Calu3 (cell line): Measurements from ENCODE around the gene NRIP1. TPM values are rescaled to one million over a fixed set of nuclear protein-coding genes. Genes with fewer than 3 reads are reported as not detected.

Experiments
- BruUV-seq: library from RNA; stranded (reverse); fragments of 400-500 nt; replicated peaks from 2 replicates; lab custom pipeline; 2021; lab: Mats Ljungman, UMichigan
- CTCF ChIA-PET: fragments of 300-600 bp; sonication (Branson Sonifier 250); formaldehyde crosslinking; loops from one replicate; lab custom pipeline; 2022; ENCODE audit warnings: antibody characterized with exemption; lab: Charles Lee
- DNase-seq: peaks from one replicate; pipeline ENCODE4 v3.0.0; 2022
- H3K27ac Mint-ChIP-seq: one replicate; pipeline ENCODE4 v1.8.0; 2022; ENCODE audit warnings: mixed read lengths; ENCODE audit not compliant: unreplicated experiment
- H3K27me3 Mint-ChIP-seq: one replicate; pipeline ENCODE4 v1.8.0; 2022; ENCODE audit warnings: mixed read lengths; ENCODE audit not compliant: unreplicated experiment
- H3K36me3 Mint-ChIP-seq: one replicate; pipeline ENCODE4 v1.8.0; 2022; ENCODE audit warnings: mild to moderate bottlenecking, moderate library complexity, mixed read lengths; ENCODE audit not compliant: insufficient read depth, unreplicated experiment
- H3K4me1 Mint-ChIP-seq: one replicate; pipeline ENCODE4 v1.8.0; 2022; ENCODE audit warnings: mild to moderate bottlenecking, low read depth, mixed read lengths; ENCODE audit not compliant: unreplicated experiment
- H3K4me3 Mint-ChIP-seq: one replicate; pipeline ENCODE4 v1.8.0; 2022; ENCODE audit warnings: mild to moderate bottlenecking, low read depth, moderate library complexity, mixed read lengths; ENCODE audit not compliant: unreplicated experiment
- H3K9me3 Mint-ChIP-seq: one replicate; pipeline ENCODE4 v1.8.0; 2022; ENCODE audit warnings: low read depth, mixed read lengths; ENCODE audit not compliant: unreplicated experiment
- intact Hi-C: fragments of 100-400 bp; cut with micrococcal nuclease; formaldehyde crosslinking; loops from one replicate; pipeline ENCODE4 v1.10.0; 2022; ENCODE audit not compliant: unreplicated experiment
- total RNA-seq: library from RNA; stranded (reverse); gene quantifications from 2 replicates; pipeline ENCODE4 v1.2.3, GENCODE V29; 2022
- TF ChIP-seq, protein P1 (sequence below): fragments of 200-600 bp; IDR thresholded peaks from one replicate; pipeline ENCODE4 v1.8.0; 2022; ENCODE audit warnings: antibody characterized with exemption; ENCODE audit not compliant: unreplicated experiment

NRIP1 gene
- total RNA-seq, 1 experiment from 2014 or later, result 58.7 TPM

DNA sequence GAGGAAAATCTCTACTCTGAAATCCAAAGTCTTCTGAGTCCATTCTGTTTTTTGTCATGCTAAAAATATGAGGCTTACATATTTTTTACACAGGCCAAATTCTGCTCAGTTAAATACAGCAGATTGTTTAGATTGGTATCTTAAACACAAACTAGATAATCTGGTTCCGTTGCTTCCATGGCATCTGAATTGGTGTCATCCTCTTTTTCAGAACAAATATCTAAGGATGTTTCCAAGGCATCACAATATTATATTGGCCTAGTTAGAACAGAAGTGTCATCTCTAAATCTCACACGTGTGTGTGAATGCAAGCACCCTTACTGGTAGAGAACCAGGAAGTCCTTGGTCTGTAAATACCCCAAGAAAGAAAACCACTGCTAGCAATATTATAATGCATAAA lies 151.2 kb downstream of the NRIP1 start:
- H3K36me3 Mint-ChIP-seq, result no peaks in the 10 kb centered on the region
- TF ChIP-seq, protein P1, sequence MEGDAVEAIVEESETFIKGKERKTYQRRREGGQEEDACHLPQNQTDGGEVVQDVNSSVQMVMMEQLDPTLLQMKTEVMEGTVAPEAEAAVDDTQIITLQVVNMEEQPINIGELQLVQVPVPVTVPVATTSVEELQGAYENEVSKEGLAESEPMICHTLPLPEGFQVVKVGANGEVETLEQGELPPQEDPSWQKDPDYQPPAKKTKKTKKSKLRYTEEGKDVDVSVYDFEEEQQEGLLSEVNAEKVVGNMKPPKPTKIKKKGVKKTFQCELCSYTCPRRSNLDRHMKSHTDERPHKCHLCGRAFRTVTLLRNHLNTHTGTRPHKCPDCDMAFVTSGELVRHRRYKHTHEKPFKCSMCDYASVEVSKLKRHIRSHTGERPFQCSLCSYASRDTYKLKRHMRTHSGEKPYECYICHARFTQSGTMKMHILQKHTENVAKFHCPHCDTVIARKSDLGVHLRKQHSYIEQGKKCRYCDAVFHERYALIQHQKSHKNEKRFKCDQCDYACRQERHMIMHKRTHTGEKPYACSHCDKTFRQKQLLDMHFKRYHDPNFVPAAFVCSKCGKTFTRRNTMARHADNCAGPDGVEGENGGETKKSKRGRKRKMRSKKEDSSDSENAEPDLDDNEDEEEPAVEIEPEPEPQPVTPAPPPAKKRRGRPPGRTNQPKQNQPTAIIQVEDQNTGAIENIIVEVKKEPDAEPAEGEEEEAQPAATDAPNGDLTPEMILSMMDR, result no peak
- H3K4me3 Mint-ChIP-seq, result no peak overlapping the region
- H3K4me1 Mint-ChIP-seq, result peaks cover 9% of the 10 kb centered on the region
- BruUV-seq, result no TSS peak
- CTCF ChIA-PET, result no interaction called here
- no peak for DNase-seq
- H3K9me3 Mint-ChIP-seq, result no peaks in the 10 kb centered on the region
- intact Hi-C loops, result no loop called here
- no peak overlapping the region for H3K27ac Mint-ChIP-seq
- H3K27me3 Mint-ChIP-seq, result no peaks in the 10 kb centered on the region

GRCh38 chr21:14911351-14911750 lies 153.4 kb downstream of the NRIP1 start:
- Mint-ChIP-seq H3K4me1 (peaks cover under 1% of the 10 kb centered on the region), H3K27ac (no peak overlapping the region), H3K9me3 (no peaks in the 10 kb centered on the region), H3K36me3 (no peaks in the 10 kb centered on the region), H3K4me3 (no peak overlapping the region), H3K27me3 (no peaks in the 10 kb centered on the region)
- no peak for DNase-seq
- CTCF ChIA-PET, result interaction anchor here (0.6 kb wide), 1 partner anchor 608 kb away, joined by 4 read pairs; no protein-coding TSS in a partner anchor
- BruUV-seq, result no TSS peak
- intact Hi-C loops, result no loop called here
- TF ChIP-seq, protein P1, result no peak
